Gastrocnemius medialis (tissue), 4 donors: ENCODE measurements around the gene GRM8.

Experiments
- POLR2A ChIP-seq, 2 donors: fragments of 450-650 bp; IDR thresholded peaks; one replicate each; pipeline ENCODE4 v1.6.1; 2017; ENCODE audit warnings: antibody characterized with exemption in 2 of 2, mild to moderate bottlenecking in 2 of 2, moderate library complexity in 2 of 2
- TF ChIP-seq, protein P1 (sequence below), 5 experiments: fragments of 450-650 bp in 3 of 5; fragments of 200-600 bp in 2 of 5; sonication (generic) in 2 of 5; IDR thresholded peaks in 4 of 5; conservative IDR thresholded peaks in 1 of 5; 1 replicate in 4 of 5; 2 replicates in 1 of 5; pipeline ENCODE4 v1.5.1; 2016 to 2019; ENCODE audit warnings: antibody characterized with exemption in 5 of 5, mild to moderate bottlenecking in 3 of 5, moderate library complexity in 3 of 5

DNA sequence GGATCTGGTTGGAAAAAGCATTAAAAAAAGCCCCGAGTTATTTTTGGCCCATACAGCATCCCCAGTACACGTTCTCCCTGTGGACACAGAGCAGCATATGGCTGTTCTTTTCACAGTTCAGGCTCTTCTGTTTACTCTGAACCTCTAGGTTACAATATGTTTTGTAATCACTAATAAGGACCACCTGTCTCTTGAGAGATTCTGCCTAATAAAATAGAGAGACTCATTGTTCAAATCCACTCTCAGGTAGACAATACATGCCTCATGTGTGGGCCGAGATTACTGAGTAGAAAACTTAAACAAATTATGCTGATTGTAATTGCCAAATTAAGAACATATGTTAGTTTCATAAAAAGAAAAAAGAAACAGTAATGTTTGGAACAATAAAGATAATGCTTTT lies 647.7 kb downstream of the GRM8 start:
- TF ChIP-seq, protein P1, sequence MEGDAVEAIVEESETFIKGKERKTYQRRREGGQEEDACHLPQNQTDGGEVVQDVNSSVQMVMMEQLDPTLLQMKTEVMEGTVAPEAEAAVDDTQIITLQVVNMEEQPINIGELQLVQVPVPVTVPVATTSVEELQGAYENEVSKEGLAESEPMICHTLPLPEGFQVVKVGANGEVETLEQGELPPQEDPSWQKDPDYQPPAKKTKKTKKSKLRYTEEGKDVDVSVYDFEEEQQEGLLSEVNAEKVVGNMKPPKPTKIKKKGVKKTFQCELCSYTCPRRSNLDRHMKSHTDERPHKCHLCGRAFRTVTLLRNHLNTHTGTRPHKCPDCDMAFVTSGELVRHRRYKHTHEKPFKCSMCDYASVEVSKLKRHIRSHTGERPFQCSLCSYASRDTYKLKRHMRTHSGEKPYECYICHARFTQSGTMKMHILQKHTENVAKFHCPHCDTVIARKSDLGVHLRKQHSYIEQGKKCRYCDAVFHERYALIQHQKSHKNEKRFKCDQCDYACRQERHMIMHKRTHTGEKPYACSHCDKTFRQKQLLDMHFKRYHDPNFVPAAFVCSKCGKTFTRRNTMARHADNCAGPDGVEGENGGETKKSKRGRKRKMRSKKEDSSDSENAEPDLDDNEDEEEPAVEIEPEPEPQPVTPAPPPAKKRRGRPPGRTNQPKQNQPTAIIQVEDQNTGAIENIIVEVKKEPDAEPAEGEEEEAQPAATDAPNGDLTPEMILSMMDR (IDR thresholded peaks at IDR 0.05 in 4 of 5, conservative IDR thresholded peaks at IDR 0.05 in 1 of 5): no peak
- no peak for TF ChIP-seq POLR2A (IDR thresholded peaks at IDR 0.05)
